B cell (primary cell): ENCODE data around the gene RNF40. TPM values are rescaled to one million over a fixed set of nuclear protein-coding genes. Genes with fewer than 3 reads are reported as not detected.
"Not testable (repeated sequence)": the region's sequence is repeated elsewhere in the genome, so short reads cannot be mapped to it uniquely, and the experiment has no call there.

Source experiments
- ATAC-seq: fragments of 200-7000 bp; cut with Tn5 transposase; one replicate; pipeline ENCODE4 v1.10.0; 2021; ENCODE audit warnings: low read depth, mild to moderate bottlenecking, moderate number of reproducible peaks, moderate library complexity
- CTCF ChIA-PET: fragments of 350-600 bp; sonication (Branson Sonifier 250); formaldehyde crosslinking; loops from one replicate; lab custom pipeline; 2021; ENCODE audit warnings: antibody characterized with exemption, inconsistent platforms; lab: Charles Lee
- POLR2A ChIA-PET: fragments of 350-600 bp; sonication (Branson Sonifier 250); formaldehyde crosslinking; loops from one replicate; lab custom pipeline; 2021; ENCODE audit warnings: antibody characterized with exemption; lab: Charles Lee
- DNase-seq: peaks from one replicate; pipeline ENCODE4 v3.0.0; 2013
- H2AFZ ChIP-seq: 2 replicates; pipeline ENCODE4 v1.6.1; 2012; ENCODE audit warnings: mild to moderate bottlenecking, low read depth, low read length; ENCODE audit not compliant: insufficient read depth, poor library complexity, severe bottlenecking
- H3K27ac ChIP-seq, 2 donors: 1 replicate in 1 of 2; 2 replicates in 1 of 2; pipeline ENCODE4 v1.5.1; 2012 to 2013; ENCODE audit warnings: low read length in 2 of 2, mild to moderate bottlenecking in 2 of 2, moderate library complexity in 1 of 2
- H3K27me3 ChIP-seq, 4 experiments: fragments of 200-600 bp in 1 of 4; sonication (generic) in 1 of 4; replicated peaks in 1 of 4; 1 replicate in 2 of 4; 2 replicates in 2 of 4; pipeline versions ENCODE4 v1.6.1 to v1.7.0; 2013 to 2016; ENCODE audit warnings: low read length in 3 of 4, mild to moderate bottlenecking in 2 of 4, mixed read lengths in 1 of 4, moderate library complexity in 1 of 4; ENCODE audit not compliant: insufficient read depth in 4 of 4, control insufficient read depth in 3 of 4; ENCODE audit errors: control extremely low read depth in 1 of 4
- H3K36me3 ChIP-seq, 2 experiments: replicated peaks in 1 of 2; 1 replicate in 1 of 2; 2 replicates in 1 of 2; pipeline versions ENCODE4 v1.6.1 to v1.7.1; 2013; ENCODE audit warnings: low read length in 1 of 2; ENCODE audit not compliant: insufficient read depth in 2 of 2, control insufficient read depth in 1 of 2; ENCODE audit errors: control extremely low read depth in 1 of 2, extremely low read depth in 1 of 2
- H3K4me1 ChIP-seq, 2 donors: fragments of 200-600 bp in 1 of 2; sonication (generic) in 1 of 2; 1 replicate in 1 of 2; 2 replicates in 1 of 2; pipeline versions ENCODE4 v1.5.1 to v1.6.1; 2013 to 2017; ENCODE audit warnings: low read length in 2 of 2; ENCODE audit not compliant: control insufficient read depth in 2 of 2, insufficient read depth in 2 of 2
- H3K4me2 ChIP-seq: replicated peaks from 2 replicates; pipeline ENCODE3; 2012; ENCODE audit warnings: mild to moderate bottlenecking, low read depth, low read length; ENCODE audit not compliant: poor library complexity, severe bottlenecking
- H3K4me3 ChIP-seq, 5 experiments: fragments of 200-600 bp in 1 of 5; sonication (generic) in 1 of 5; 1 replicate in 3 of 5; 2 replicates in 2 of 5; pipeline versions ENCODE4 v1.5.1 to v1.7.0; 2011 to 2016; ENCODE audit warnings: low read length in 4 of 5, mild to moderate bottlenecking in 4 of 5, low read depth in 2 of 5, control low read depth in 1 of 5, moderate library complexity in 1 of 5; ENCODE audit not compliant: insufficient read depth in 1 of 5; ENCODE audit errors: control extremely low read depth in 1 of 5, extremely low read depth in 1 of 5
- H3K79me2 ChIP-seq: fragments of 200-600 bp; sonication (generic); one replicate; pipeline ENCODE4 v1.6.0; 2016; ENCODE audit warnings: low read length; ENCODE audit not compliant: control insufficient read depth, insufficient read depth
- H3K9ac ChIP-seq: fragments of 200-600 bp; sonication (generic); 2 replicates; pipeline ENCODE4 v1.6.1; 2017; ENCODE audit warnings: mild to moderate bottlenecking, low read length, moderate library complexity
- H3K9me3 ChIP-seq, 3 donors: one replicate each; pipeline versions ENCODE4 v1.6.1 to v1.7.1; 2013; ENCODE audit warnings: low read length in 2 of 3; ENCODE audit not compliant: control insufficient read depth in 2 of 3, insufficient read depth in 1 of 3; ENCODE audit errors: control extremely low read depth in 1 of 3
- H4K20me1 ChIP-seq: 2 replicates; pipeline ENCODE4 v1.6.0; 2012; ENCODE audit warnings: mild to moderate bottlenecking, low read length; ENCODE audit not compliant: insufficient read depth, control insufficient read depth, poor library complexity, severe bottlenecking
- H3K27ac Mint-ChIP-seq: one replicate; pipeline ENCODE4 v1.8.0; 2021; ENCODE audit warnings: mixed read lengths
- H3K27me3 Mint-ChIP-seq: one replicate; pipeline ENCODE4 v1.8.0; 2021; ENCODE audit warnings: mixed read lengths
- H3K4me1 Mint-ChIP-seq: one replicate; pipeline ENCODE4 v1.8.0; 2021; ENCODE audit warnings: mixed read lengths
- H3K4me3 Mint-ChIP-seq: one replicate; pipeline ENCODE4 v1.8.0; 2021; ENCODE audit warnings: mixed read lengths
- H3K9me3 Mint-ChIP-seq: one replicate; pipeline ENCODE4 v1.8.0; 2022; ENCODE audit warnings: mixed read lengths; ENCODE audit not compliant: insufficient read depth
- CTCF ChIP-seq: fragments of 200-600 bp; IDR thresholded peaks from one replicate; pipeline ENCODE4 v1.8.0; 2022; ENCODE audit warnings: antibody characterized with exemption, mild to moderate bottlenecking
- EZH2 ChIP-seq: IDR thresholded peaks from 2 replicates; pipeline ENCODE4 v1.6.1; 2012; ENCODE audit warnings: borderline replicate concordance, low read depth, mild to moderate bottlenecking, moderate library complexity, low read length; ENCODE audit not compliant: insufficient read depth, poor library complexity, severe bottlenecking
- WGBS: methylation state at CpG from one replicate; pipeline ENCODE4 v1.1.5; 2013; ENCODE audit warnings: missing lambda C conversion rate; ENCODE audit not compliant: insufficient coverage; 5-methylcytosine and 5-hydroxymethylcytosine counted together
- intact Hi-C: fragments of 100-400 bp; cut with micrococcal nuclease; formaldehyde crosslinking; loops from one replicate; pipeline ENCODE4 v1.10.0; 2022
- polyA plus RNA-seq: library from polyadenylated mRNA; depleted of rRNA; stranded (reverse); fragments of >200 nt; gene quantifications from 2 replicates; pipeline ENCODE4 v1.2.3, GENCODE V29; 2012
- total RNA-seq, 2 donors: library from RNA; stranded (reverse); fragments of 120-200 nt in 1 of 2; gene quantifications; 1 replicate in 1 of 2; 2 replicates in 1 of 2; pipeline versions ENCODE4 v1.2.3 to v1.2.4, GENCODE V29; 2013 to 2022

RNF40 gene
- total and polyA plus RNA-seq, 2 donors (not counting 1 experiment from before 2014, with no cell fraction given): 41.8 to 121 TPM

- H3K27me3 Mint-ChIP-seq: no peaks in the 10 kb centered on the region
- CTCF ChIA-PET: interaction anchor here (1.8 kb wide), 1 partner anchor 28 kb away, joined by 4 read pairs; no protein-coding TSS in a partner anchor
- peaks cover 0 to 1% (median 0%) of the 10 kb centered on the region in 4 experiments for H3K27me3 ChIP-seq
- H4K20me1 ChIP-seq: no peaks in the 10 kb centered on the region
- no peak overlapping the region for H2AFZ ChIP-seq
- peaks cover 16% of the 10 kb centered on the region for H3K4me1 Mint-ChIP-seq
- ATAC-seq (no peak), DNase-seq (no peak)
- no peak overlapping the region for H3K27ac Mint-ChIP-seq
- H3K9me3 Mint-ChIP-seq: no peaks in the 10 kb centered on the region
- WGBS: no CpG with 5 or more reads among the region's 2 CpGs
- no peak overlapping the region for H3K27ac ChIP-seq
- TF ChIP-seq CTCF (no peak), EZH2 (no peak)
- H3K9me3 ChIP-seq: peaks cover 0 to 3% (median 0%) of the 10 kb centered on the region in 3 donors
- no peak overlapping the region for H3K4me3 ChIP-seq
- no peak overlapping the region for H3K4me3 Mint-ChIP-seq
- no peak overlapping the region for H3K9ac ChIP-seq
- intact Hi-C loops: no loop called here
- H3K79me2 ChIP-seq: no peaks in the 10 kb centered on the region
- no peak overlapping the region for H3K4me2 ChIP-seq
- POLR2A ChIA-PET: interaction anchor here (0.6 kb wide), 1 partner anchor 39 kb away, joined by 5 read pairs; no protein-coding TSS in a partner anchor
- no peaks in the 10 kb centered on the region for H3K36me3 ChIP-seq
- H3K4me1 ChIP-seq: peaks cover 9 to 15% of the 10 kb centered on the region in 2 donors
Measured at GRCh38 chr16:30816769-30817168, 54.6 kb downstream of the RNF40 start.

GRCh38 chr16:30820952-30821421 is 58.9 kb downstream of the RNF40 start:
- H3K27me3 ChIP-seq: peaks cover 0 to 3% (median 0%) of the 10 kb centered on the region in 4 experiments
- H2AFZ ChIP-seq: no peak overlapping the region
- H3K9me3 Mint-ChIP-seq: no peaks in the 10 kb centered on the region
- intact Hi-C loops: no loop called here
- H4K20me1 ChIP-seq: no peaks in the 10 kb centered on the region
- no peak overlapping the region for H3K27ac ChIP-seq
- no peaks in the 10 kb centered on the region for H3K36me3 ChIP-seq
- no peak overlapping the region for H3K4me3 ChIP-seq
- no peak overlapping the region for H3K4me2 ChIP-seq
- 88% methylated on average over 34 of the region's 34 CpGs for WGBS
- peaks cover 0 to 3% (median 0%) of the 10 kb centered on the region in 3 donors for H3K9me3 ChIP-seq
- no peak overlapping the region for H3K9ac ChIP-seq
- no peak for TF ChIP-seq EZH2
- TF ChIP-seq CTCF: no peak
- no peak for ATAC-seq
- H3K27ac Mint-ChIP-seq: no peak overlapping the region
- H3K4me1 ChIP-seq: no peaks in the 10 kb centered on the region
- ChIA-PET POLR2A (no interaction called here), CTCF (no interaction called here)
- DNase-seq: no peak
- no peak overlapping the region for H3K4me3 Mint-ChIP-seq
- no peaks in the 10 kb centered on the region for H3K79me2 ChIP-seq
- H3K27me3 Mint-ChIP-seq: peaks cover 3% of the 10 kb centered on the region
- no peaks in the 10 kb centered on the region for H3K4me1 Mint-ChIP-seq

- H3K27ac Mint-ChIP-seq, intact Hi-C loops, H3K9ac ChIP-seq, H3K27ac ChIP-seq, H3K4me2 ChIP-seq, H3K79me2 ChIP-seq, H4K20me1 ChIP-seq, H3K27me3 ChIP-seq, H3K4me1 Mint-ChIP-seq, H3K9me3 Mint-ChIP-seq, H3K9me3 ChIP-seq, POLR2A ChIA-PET, H2AFZ ChIP-seq, H3K27me3 Mint-ChIP-seq, ATAC-seq, H3K4me3 ChIP-seq, H3K4me3 Mint-ChIP-seq, DNase-seq, H3K36me3 ChIP-seq, H3K4me1 ChIP-seq, CTCF ChIA-PET: not testable (repeated sequence)
- 96% methylated on average over 9 of the region's 9 CpGs for WGBS
Measured at GRCh38 chr16:30821441-30821840, 59.3 kb downstream of the RNF40 start.
